Measurements from ENCODE around the gene USP40. TPM values are rescaled to one million over a fixed set of nuclear protein-coding genes. Genes with fewer than 3 reads are reported as not detected.

The USP40 gene
- total and polyA plus RNA-seq, 2 experiments from 2014 or later: 20.4 to 25.9 TPM

DNA sequence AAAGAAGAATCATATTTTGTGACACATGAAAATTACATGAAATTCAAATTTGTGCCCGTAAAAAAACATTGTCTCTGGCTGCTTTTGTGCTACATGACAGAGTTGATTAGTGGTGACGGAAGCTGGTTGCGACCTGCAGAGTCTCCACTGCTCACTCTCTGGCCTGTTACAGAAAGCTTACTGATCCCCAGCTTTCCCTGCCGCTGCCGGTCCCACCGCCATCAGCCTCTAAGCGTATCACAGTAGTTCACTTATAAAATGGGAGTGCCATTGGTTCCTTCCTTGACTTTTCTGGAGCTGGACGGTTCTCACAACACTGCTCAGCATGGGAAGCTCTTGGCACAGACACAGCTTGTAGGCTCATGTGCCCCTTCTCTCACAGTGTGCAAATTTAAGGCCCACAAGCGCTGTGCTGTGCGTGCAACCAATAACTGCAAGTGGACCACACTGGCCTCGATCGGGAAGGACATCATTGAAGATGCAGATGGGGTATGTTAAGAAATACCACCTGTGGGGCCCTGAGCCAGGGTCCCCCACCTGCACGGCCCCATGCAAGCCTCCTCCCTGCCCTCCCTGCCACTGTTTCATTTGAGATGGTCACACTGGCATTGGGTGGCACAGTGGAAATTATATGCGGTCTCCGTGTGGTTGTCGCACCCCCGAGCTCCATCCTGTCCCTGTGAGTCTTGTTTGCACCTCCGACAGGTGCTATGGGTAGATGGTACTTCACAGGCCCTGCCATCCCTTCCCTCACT is 131.0 kb downstream of the USP40 start:
- 96% methylated on average over 18 of the region's 18 CpGs for WGBS (ENCODE audit: low lambda C conversion rate, missing lambda C conversion rate)
- no peak overlapping the region for H3K4me3 ChIP-seq
- no peak for DNase-seq (ENCODE audit: low spot score)
- H2AFZ ChIP-seq: no peak overlapping the region
- H3K36me3 ChIP-seq (replicated peaks; ENCODE audit: insufficient read depth, low read depth): no peaks in the 10 kb centered on the region
- no peak overlapping the region for H3K4me2 ChIP-seq
- H3K9me3 ChIP-seq (ENCODE audit: low read depth): no peaks in the 10 kb centered on the region
- H3K9me2 ChIP-seq (replicated peaks; ENCODE audit: insufficient read depth): no peaks in the 10 kb centered on the region
- TF ChIP-seq EZH2phosphoT487 (IDR thresholded peaks at IDR 0.05; ENCODE audit: low read depth, severe bottlenecking, unreplicated experiment): no peak
- TF ChIP-seq, protein P1, sequence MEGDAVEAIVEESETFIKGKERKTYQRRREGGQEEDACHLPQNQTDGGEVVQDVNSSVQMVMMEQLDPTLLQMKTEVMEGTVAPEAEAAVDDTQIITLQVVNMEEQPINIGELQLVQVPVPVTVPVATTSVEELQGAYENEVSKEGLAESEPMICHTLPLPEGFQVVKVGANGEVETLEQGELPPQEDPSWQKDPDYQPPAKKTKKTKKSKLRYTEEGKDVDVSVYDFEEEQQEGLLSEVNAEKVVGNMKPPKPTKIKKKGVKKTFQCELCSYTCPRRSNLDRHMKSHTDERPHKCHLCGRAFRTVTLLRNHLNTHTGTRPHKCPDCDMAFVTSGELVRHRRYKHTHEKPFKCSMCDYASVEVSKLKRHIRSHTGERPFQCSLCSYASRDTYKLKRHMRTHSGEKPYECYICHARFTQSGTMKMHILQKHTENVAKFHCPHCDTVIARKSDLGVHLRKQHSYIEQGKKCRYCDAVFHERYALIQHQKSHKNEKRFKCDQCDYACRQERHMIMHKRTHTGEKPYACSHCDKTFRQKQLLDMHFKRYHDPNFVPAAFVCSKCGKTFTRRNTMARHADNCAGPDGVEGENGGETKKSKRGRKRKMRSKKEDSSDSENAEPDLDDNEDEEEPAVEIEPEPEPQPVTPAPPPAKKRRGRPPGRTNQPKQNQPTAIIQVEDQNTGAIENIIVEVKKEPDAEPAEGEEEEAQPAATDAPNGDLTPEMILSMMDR (IDR thresholded peaks at IDR 0.05; ENCODE audit: poor library complexity): no peak
- TF ChIP-seq EZH2 (IDR thresholded peaks at IDR 0.05; ENCODE audit: borderline replicate concordance): no peak
- no peaks in the 10 kb centered on the region for H3K4me1 ChIP-seq (ENCODE audit: insufficient read depth)
- no peaks in the 10 kb centered on the region for H3K27me3 ChIP-seq
- no peaks in the 10 kb centered on the region for H3K79me2 ChIP-seq
- H4K20me1 ChIP-seq (ENCODE audit: insufficient read depth, poor library complexity, severe bottlenecking): no peaks in the 10 kb centered on the region
- H3K27ac ChIP-seq: no peak overlapping the region

DNA sequence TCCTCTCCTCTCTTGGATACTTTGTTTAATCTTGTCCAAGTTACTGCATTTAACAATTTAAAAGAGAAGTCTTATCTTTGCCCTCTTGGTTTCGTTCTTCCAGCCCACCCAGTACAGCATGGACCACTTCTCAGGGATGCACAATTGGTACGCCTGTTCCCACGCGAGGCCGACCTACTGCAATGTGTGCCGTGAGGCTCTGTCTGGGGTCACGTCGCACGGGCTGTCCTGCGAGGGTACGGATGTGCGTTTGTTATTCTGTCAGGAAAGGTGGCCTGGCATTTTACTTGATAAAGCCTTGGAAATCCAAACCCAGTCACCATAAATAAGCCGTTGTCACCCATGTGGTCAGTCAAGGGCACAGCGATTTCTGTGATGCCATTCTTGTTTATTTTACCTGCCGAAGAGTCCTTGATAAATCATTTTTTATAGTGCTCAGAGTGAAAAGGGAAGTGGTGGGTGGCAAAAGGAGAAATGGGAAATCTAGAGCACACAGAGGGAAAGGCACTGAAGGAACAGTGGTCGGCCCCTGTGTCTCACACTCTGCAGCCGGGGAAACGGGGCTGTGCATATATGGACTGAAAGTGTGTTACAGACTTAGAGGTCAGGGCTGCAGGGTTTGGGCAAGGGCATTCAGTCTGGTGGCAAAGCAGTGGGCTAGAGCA is 131.8 kb downstream of the USP40 start:
- no peak overlapping the region for H3K4me3 ChIP-seq
- no peak overlapping the region for H2AFZ ChIP-seq
- H4K20me1 ChIP-seq (ENCODE audit: insufficient read depth, poor library complexity, severe bottlenecking): no peaks in the 10 kb centered on the region
- H3K4me2 ChIP-seq: no peak overlapping the region
- WGBS (ENCODE audit: low lambda C conversion rate, missing lambda C conversion rate): 95% methylated on average over 18 of the region's 18 CpGs
- no peak for DNase-seq (ENCODE audit: low spot score)
- no peak overlapping the region for H3K27ac ChIP-seq
- no peaks in the 10 kb centered on the region for H3K36me3 ChIP-seq (replicated peaks; ENCODE audit: insufficient read depth, low read depth)
- no peak for TF ChIP-seq EZH2phosphoT487 (IDR thresholded peaks at IDR 0.05; ENCODE audit: low read depth, severe bottlenecking, unreplicated experiment)
- TF ChIP-seq EZH2 (IDR thresholded peaks at IDR 0.05; ENCODE audit: borderline replicate concordance): no peak
- no peaks in the 10 kb centered on the region for H3K27me3 ChIP-seq
- no peaks in the 10 kb centered on the region for H3K79me2 ChIP-seq
- H3K9me3 ChIP-seq (ENCODE audit: low read depth): no peaks in the 10 kb centered on the region
- no peaks in the 10 kb centered on the region for H3K4me1 ChIP-seq (ENCODE audit: insufficient read depth)
- no peaks in the 10 kb centered on the region for H3K9me2 ChIP-seq (replicated peaks; ENCODE audit: insufficient read depth)

DNA sequence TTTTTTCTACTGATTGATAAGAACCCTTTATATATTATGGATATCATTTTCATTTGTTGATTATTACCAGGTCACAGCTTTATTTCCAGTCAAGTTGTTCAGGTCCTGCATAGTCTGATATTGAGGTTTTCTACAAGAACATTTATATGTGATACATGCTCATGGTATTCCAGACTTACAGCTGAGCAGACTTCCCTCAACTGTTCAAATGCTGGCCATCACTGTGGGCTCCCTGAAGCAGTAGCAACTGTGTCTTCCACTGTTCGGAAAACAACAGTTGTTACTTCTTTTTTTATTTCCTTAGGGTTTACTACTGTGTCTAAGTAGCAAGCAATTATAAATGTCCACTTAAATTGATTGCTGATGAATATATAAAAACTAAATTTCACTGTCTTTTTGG is 132.8 kb downstream of the USP40 start:
- no peaks in the 10 kb centered on the region for H3K4me1 ChIP-seq (ENCODE audit: insufficient read depth)
- no peaks in the 10 kb centered on the region for H3K36me3 ChIP-seq (replicated peaks; ENCODE audit: insufficient read depth, low read depth)
- no peak overlapping the region for H3K27ac ChIP-seq
- no peaks in the 10 kb centered on the region for H3K9me2 ChIP-seq (replicated peaks; ENCODE audit: insufficient read depth)
- peaks cover 6% of the 10 kb centered on the region for H3K79me2 ChIP-seq
- H3K9me3 ChIP-seq (ENCODE audit: low read depth): no peaks in the 10 kb centered on the region
- no peak overlapping the region for H2AFZ ChIP-seq
- H3K27me3 ChIP-seq: no peaks in the 10 kb centered on the region
- H3K4me3 ChIP-seq: no peak overlapping the region
- WGBS (ENCODE audit: low lambda C conversion rate, missing lambda C conversion rate): 88% methylated on average over 1 of the region's 1 CpG
- no peak for DNase-seq (ENCODE audit: low spot score)
- H4K20me1 ChIP-seq (ENCODE audit: insufficient read depth, poor library complexity, severe bottlenecking): no peaks in the 10 kb centered on the region
- TF ChIP-seq, protein P1 (IDR thresholded peaks at IDR 0.05; ENCODE audit: poor library complexity): no peak
- no peak for TF ChIP-seq EZH2 (IDR thresholded peaks at IDR 0.05; ENCODE audit: borderline replicate concordance)
- TF ChIP-seq EZH2phosphoT487 (IDR thresholded peaks at IDR 0.05; ENCODE audit: low read depth, severe bottlenecking, unreplicated experiment): no peak
- H3K4me2 ChIP-seq: no peak overlapping the region

DNA sequence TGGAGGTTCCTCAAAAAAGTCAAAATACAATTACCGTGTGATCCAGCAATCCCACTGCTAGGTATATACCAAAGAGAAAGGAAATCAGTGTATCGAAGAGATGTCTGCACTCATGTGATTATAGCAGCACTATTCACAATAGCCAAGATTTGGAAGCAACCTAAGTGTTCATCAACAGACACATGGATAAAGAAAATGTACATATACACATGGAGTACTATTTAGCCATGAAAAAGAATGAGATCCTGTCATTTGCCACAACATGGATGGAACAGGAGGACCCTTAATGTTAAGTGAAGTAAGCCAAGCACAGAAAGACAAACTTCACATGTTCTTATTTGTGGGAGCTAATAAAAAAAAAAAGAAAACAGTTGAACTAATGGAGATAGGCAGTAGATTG is 133.6 kb downstream of the USP40 start:
- Histone ChIP-seq H3K79me2 (peaks cover 12% of the 10 kb centered on the region), H3K4me3 (no peak overlapping the region), H3K4me1 (ENCODE audit: insufficient read depth) (no peaks in the 10 kb centered on the region), H3K9me3 (ENCODE audit: low read depth) (no peaks in the 10 kb centered on the region), H3K4me2 (no peak overlapping the region), H4K20me1 (ENCODE audit: insufficient read depth, poor library complexity, severe bottlenecking) (no peaks in the 10 kb centered on the region), H3K27me3 (no peaks in the 10 kb centered on the region), H3K36me3 (replicated peaks; ENCODE audit: insufficient read depth, low read depth) (no peaks in the 10 kb centered on the region), H2AFZ (no peak overlapping the region), H3K27ac (no peak overlapping the region), H3K9me2 (replicated peaks; ENCODE audit: insufficient read depth) (no peaks in the 10 kb centered on the region)
- no peak for DNase-seq (ENCODE audit: low spot score)
- WGBS (ENCODE audit: low lambda C conversion rate, missing lambda C conversion rate): 96% methylated on average over 2 of the region's 2 CpGs
- no peak for TF ChIP-seq EZH2 (IDR thresholded peaks at IDR 0.05; ENCODE audit: borderline replicate concordance)
- TF ChIP-seq, protein P1 (IDR thresholded peaks at IDR 0.05; ENCODE audit: poor library complexity): no peak
- no peak for TF ChIP-seq EZH2phosphoT487 (IDR thresholded peaks at IDR 0.05; ENCODE audit: low read depth, severe bottlenecking, unreplicated experiment)
